Right forelimb (tissue), 1 donor: ENCODE results near the gene HIVEP3.
A peak's percentile ranks its signal among the peaks of the same experiment; 100 is the strongest.

Experiments used
- DNase-seq: peaks from one replicate; pipeline ENCODE4 v3.0.0-alpha.2; 2018

Gene HIVEP3

GRCh38 chr1:41660570-41661427 lies 257.9 kb downstream of the HIVEP3 start:
- no peak for DNase-seq

GRCh38 chr1:41659903-41660302 lies 258.8 kb downstream of the HIVEP3 start:
- DNase-seq, result no peak

GRCh38 chr1:41659159-41659495 lies 259.6 kb downstream of the HIVEP3 start:
- no peak for DNase-seq

- DNase-seq, result no peak
Measured at GRCh38 chr1:41658431-41659158, 260.1 kb downstream of the HIVEP3 start.

GRCh38 chr1:41657679-41658295 lies 260.9 kb downstream of the HIVEP3 start:
- no peak for DNase-seq

- DNase-seq, result no peak
Measured at GRCh38 chr1:41656825-41657500, 261.8 kb downstream of the HIVEP3 start.

- no peak for DNase-seq
Measured at GRCh38 chr1:41656068-41656467, 262.7 kb downstream of the HIVEP3 start.

GRCh38 chr1:41655632-41656031 lies 263.1 kb downstream of the HIVEP3 start:
- no peak for DNase-seq

GRCh38 chr1:41653574-41653973 lies 265.1 kb downstream of the HIVEP3 start:
- no peak for DNase-seq

- no peak for DNase-seq
Measured at GRCh38 chr1:41652384-41653265, 266.1 kb downstream of the HIVEP3 start.

- DNase-seq, result peak; percentile 45
Measured at GRCh38 chr1:41650028-41650880, 268.5 kb downstream of the HIVEP3 start.

- DNase-seq, result no peak
Measured at GRCh38 chr1:41649396-41650027, 269.2 kb downstream of the HIVEP3 start.

- DNase-seq, result no peak
Measured at GRCh38 chr1:41648844-41649243, 269.9 kb downstream of the HIVEP3 start.

GRCh38 chr1:41648230-41648629 lies 270.5 kb downstream of the HIVEP3 start:
- no peak for DNase-seq

- DNase-seq, result no peak
Measured at GRCh38 chr1:41647221-41648135, 271.2 kb downstream of the HIVEP3 start.

- no peak for DNase-seq
Measured at GRCh38 chr1:41646186-41646585, 272.5 kb downstream of the HIVEP3 start.

GRCh38 chr1:41645062-41645461 lies 273.7 kb downstream of the HIVEP3 start:
- no peak for DNase-seq

- no peak for DNase-seq
Measured at GRCh38 chr1:41642922-41643821, 275.6 kb downstream of the HIVEP3 start.
